ENCODE data around the gene MMP23B.
"Not testable (repeated sequence)": the region's sequence is repeated elsewhere in the genome, so short reads cannot be mapped to it uniquely, and the experiment has no call there.

MMP23B gene

DNA sequence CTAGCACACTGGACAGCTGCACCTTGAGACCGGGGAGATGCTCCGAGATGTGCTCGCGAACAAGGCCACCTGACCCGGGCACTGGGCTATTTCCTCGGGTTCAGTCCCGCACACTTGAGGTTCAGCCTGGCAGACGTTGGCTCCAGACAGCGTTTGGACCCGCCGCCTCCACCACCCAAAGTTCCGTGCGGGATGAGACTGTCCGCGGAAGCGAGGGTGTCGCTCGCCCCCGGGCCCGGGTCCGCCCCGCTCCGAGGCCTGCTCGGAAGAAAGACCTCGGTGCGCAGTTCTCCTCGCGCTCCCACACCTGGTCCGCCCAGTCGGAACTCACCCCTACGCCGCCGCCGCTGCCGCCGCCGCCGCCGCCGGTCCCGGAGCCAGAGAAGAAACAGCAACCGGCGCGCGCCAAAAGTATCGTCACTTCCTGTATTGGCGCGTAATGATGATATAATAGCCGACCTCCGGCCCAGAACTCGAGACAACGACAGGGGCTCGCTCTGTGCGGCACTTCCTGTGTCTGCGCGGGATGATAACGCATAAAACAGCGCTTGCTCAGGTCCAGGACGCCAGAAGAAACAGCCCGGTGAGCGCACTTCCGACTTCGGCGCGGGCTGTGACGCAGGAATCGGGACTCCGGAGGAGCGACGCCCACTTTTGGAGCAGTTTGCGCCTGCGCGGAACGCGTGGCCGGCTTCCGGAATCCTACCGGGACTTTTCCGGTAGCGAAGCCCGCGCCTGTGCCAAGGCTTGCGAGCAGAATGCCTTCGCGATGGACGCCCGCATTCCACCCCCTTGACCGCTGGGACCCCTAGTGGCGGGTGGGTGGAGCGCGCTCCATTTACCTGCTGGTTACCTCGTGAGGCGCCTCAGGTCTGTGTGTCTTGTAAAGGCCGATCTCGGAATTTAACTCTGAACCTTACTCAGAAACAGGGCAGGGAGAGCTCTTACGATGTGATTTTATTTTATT lies 26.9 kb downstream of the MMP23B start, which contains the start of gene CDK11B:
Gene CDK11B, minus strand, starts transcription at position 422 of the 967 bp plus-strand sequence. CDS start 1,519 bp downstream, outside the sequence.
- Histone ChIP-seq H3K4me3 (ENCODE audit: low read depth in 1 of 2, low read length in 2 of 2) (peak within 1 kb of the TSS; percentile 58 to 82), H3K9ac (ENCODE audit: low read depth, low read length) (peak within 1 kb of the TSS; percentile 59), H3K4me1 (ENCODE audit: insufficient read depth, low read length) (peaks cover 25% of the 10 kb centered on the region), H3K79me2 (ENCODE audit: insufficient read depth, low read length) (peaks cover 32% of the 10 kb centered on the region), H2AFZ (ENCODE audit: low read depth, low read length) (peak within 1 kb of the TSS; percentile 61), H3K27ac (ENCODE audit: low read length) (peak within 1 kb of the TSS; percentile 82), H3K4me2 (ENCODE audit: insufficient read depth, low read length) (peak within 1 kb of the TSS; percentile 60), H3K36me3 (ENCODE audit: insufficient read depth, low read length) (peaks cover 38% of the 10 kb centered on the region)
- TF ChIP-seq CTCF (IDR thresholded peaks at IDR 0.05; ENCODE audit: borderline replicate concordance, extremely low read depth, low read length, poor library complexity, severe bottlenecking), result peak; percentile 24
- not testable (repeated sequence) for H3K9me3 ChIP-seq (ENCODE audit: insufficient read depth, low read length, severe bottlenecking); H3K27me3 ChIP-seq (ENCODE audit: insufficient read depth, low read length, poor library complexity); H4K20me1 ChIP-seq (ENCODE audit: insufficient read depth, low read length)
- DNase-seq (peak; percentile 95), ATAC-seq (ENCODE audit: insufficient read depth, low read depth) (peak; percentile 93)

- H4K20me1 ChIP-seq (ENCODE audit: insufficient read depth, low read length); H3K27ac ChIP-seq (ENCODE audit: low read length); DNase-seq; H3K4me3 ChIP-seq (ENCODE audit: low read depth in 1 of 2, low read length in 2 of 2); H3K9me3 ChIP-seq (ENCODE audit: insufficient read depth, low read length, severe bottlenecking); H3K4me1 ChIP-seq (ENCODE audit: insufficient read depth, low read length); ATAC-seq (ENCODE audit: insufficient read depth, low read depth); H3K9ac ChIP-seq (ENCODE audit: low read depth, low read length); H3K79me2 ChIP-seq (ENCODE audit: insufficient read depth, low read length); H3K27me3 ChIP-seq (ENCODE audit: insufficient read depth, low read length, poor library complexity); H3K4me2 ChIP-seq (ENCODE audit: insufficient read depth, low read length); H2AFZ ChIP-seq (ENCODE audit: low read depth, low read length): not testable (repeated sequence)
- H3K36me3 ChIP-seq (ENCODE audit: insufficient read depth, low read length), result peaks cover 25% of the 10 kb centered on the region
Observed at GRCh38 chr1:1662392-1662791, 30.4 kb downstream of the MMP23B start.

DNA sequence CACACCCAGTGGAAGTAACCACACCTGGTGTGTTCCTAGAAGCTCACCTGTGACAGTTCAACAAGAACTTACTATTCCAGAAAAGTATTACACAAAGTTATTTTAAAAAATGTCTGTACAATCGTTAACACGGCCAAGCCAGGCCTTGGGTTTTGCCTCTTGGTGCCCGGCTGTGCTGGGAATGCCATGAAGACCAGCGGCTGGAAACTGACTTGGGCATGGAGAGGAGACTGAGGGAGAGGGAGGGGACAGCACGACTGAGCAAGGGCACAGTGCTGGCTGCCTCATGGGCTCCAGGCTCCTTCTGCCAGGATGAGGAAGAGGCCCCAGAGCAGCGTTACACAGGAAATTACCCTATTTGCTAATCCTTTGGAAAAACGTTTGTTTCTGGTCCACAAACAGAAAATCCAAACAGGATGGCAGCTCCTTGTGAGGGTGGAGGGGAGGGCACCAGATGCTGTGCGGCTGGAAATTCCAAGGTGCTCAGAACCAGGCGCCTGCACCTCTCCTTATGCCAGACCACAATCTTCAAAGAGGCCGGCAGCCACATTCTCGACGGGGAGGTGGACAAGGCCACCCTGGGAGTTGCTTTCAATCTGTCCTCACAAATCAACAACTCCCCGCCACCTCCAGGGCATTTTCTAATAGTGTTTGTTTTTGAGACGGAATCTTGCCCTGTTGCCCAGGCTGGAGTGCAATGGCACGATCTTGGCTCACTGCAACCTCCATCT lies 31.0 kb downstream of the MMP23B start:
- DNase-seq; H3K4me1 ChIP-seq (ENCODE audit: insufficient read depth, low read length); H4K20me1 ChIP-seq (ENCODE audit: insufficient read depth, low read length); H3K9me3 ChIP-seq (ENCODE audit: insufficient read depth, low read length, severe bottlenecking); H3K4me3 ChIP-seq (ENCODE audit: low read depth in 1 of 2, low read length in 2 of 2); H3K27me3 ChIP-seq (ENCODE audit: insufficient read depth, low read length, poor library complexity); H3K27ac ChIP-seq (ENCODE audit: low read length); H3K4me2 ChIP-seq (ENCODE audit: insufficient read depth, low read length); H2AFZ ChIP-seq (ENCODE audit: low read depth, low read length); ATAC-seq (ENCODE audit: insufficient read depth, low read depth); H3K9ac ChIP-seq (ENCODE audit: low read depth, low read length); H3K79me2 ChIP-seq (ENCODE audit: insufficient read depth, low read length): not testable (repeated sequence)
- H3K36me3 ChIP-seq (ENCODE audit: insufficient read depth, low read length), result peaks cover 25% of the 10 kb centered on the region

- not testable (repeated sequence) for DNase-seq; H3K27me3 ChIP-seq (ENCODE audit: insufficient read depth, low read length, poor library complexity); H3K4me1 ChIP-seq (ENCODE audit: insufficient read depth, low read length); H3K79me2 ChIP-seq (ENCODE audit: insufficient read depth, low read length); H3K9ac ChIP-seq (ENCODE audit: low read depth, low read length); H3K4me2 ChIP-seq (ENCODE audit: insufficient read depth, low read length); H2AFZ ChIP-seq (ENCODE audit: low read depth, low read length); H3K4me3 ChIP-seq (ENCODE audit: low read depth in 1 of 2, low read length in 2 of 2); H3K27ac ChIP-seq (ENCODE audit: low read length); H3K9me3 ChIP-seq (ENCODE audit: insufficient read depth, low read length, severe bottlenecking); ATAC-seq (ENCODE audit: insufficient read depth, low read depth); H4K20me1 ChIP-seq (ENCODE audit: insufficient read depth, low read length)
- H3K36me3 ChIP-seq (ENCODE audit: insufficient read depth, low read length), result peaks cover 28% of the 10 kb centered on the region
Observed at GRCh38 chr1:1664318-1664717, 32.3 kb downstream of the MMP23B start.
